OCI-M2 (cell line): ENCODE results near the gene EPHA4.

ENCODE experiments used
- DNase-seq: peaks from one replicate; lab custom pipeline; 2025; ENCODE audit not compliant: unreplicated experiment; lab: John Stamatoyannopoulos, UW

The EPHA4 gene

GRCh38 chr2:221478485-221478863 lies 93.6 kb downstream of the EPHA4 start:
- no peak for DNase-seq

- no peak for DNase-seq
Observed at GRCh38 chr2:221477714-221478484, 94.2 kb downstream of the EPHA4 start.

GRCh38 chr2:221476195-221476594 lies 95.9 kb downstream of the EPHA4 start:
- DNase-seq, result no peak

DNA sequence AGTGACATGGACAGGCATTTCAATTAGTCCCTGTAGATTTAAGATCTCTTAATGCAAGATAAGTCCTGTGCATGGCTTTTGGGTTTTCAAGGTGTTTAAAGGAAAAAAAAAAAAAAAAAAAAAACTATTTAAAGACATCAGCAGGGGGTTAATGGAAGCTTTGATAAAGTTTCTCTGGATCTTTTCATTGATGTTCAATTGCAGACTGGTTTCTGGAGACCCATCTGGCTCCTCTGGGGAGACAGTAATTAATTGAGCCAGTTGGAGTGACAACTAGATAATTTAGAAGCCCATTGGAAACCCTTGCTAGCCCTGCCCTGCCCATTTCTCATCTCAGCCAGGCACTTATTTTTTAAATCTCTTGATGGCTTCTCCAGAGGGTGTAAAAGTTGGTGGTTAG lies 98.7 kb downstream of the EPHA4 start:
- no peak for DNase-seq

GRCh38 chr2:221468317-221468716 lies 103.8 kb downstream of the EPHA4 start:
- DNase-seq, result no peak

DNA sequence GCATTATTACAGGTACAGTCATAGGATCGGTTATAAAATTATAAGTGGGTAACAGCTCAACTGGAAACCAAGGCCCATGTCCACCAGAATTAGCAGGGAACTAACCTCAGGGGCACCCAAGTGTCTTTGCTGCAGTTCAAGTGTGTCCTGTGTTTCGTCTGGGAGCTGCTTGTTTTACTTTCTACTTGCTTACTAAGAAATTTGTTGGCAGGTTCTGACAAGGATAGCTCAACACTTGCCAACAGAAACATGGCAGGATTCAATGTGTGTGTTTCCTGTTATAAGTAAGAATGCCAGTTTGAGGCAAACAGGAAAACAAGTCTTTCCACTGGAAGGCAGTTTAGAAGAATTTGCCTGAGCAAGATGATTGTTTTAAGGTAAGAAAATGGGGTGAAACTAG lies 104.5 kb downstream of the EPHA4 start:
- DNase-seq, result no peak

- no peak for DNase-seq
Observed at GRCh38 chr2:221466744-221467143, 105.4 kb downstream of the EPHA4 start.

GRCh38 chr2:221465776-221466175 lies 106.3 kb downstream of the EPHA4 start:
- DNase-seq, result no peak

- DNase-seq, result no peak
Observed at GRCh38 chr2:221464971-221465370, 107.1 kb downstream of the EPHA4 start.

- DNase-seq, result no peak
Observed at GRCh38 chr2:221463241-221463896, 108.7 kb downstream of the EPHA4 start.

- DNase-seq, result no peak
Observed at GRCh38 chr2:221461901-221462300, 110.2 kb downstream of the EPHA4 start.

DNA sequence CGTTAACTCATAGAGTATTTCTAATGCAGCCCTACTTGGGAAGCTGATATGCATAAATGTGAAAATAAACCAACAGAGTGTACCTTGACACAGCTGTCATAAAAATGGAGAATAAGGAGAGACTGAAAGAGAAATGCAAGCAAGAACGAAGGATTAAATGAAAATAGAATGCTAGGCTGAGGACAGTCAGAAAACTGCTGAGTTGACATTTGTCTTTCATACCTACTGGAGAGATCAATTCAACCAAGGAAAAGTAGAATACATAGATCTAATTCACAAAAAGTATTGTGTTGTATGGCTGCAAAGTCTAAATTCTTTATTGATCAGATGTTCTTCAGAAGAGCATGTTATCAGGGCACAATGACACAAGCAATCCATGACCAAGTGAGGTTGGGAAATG lies 112.0 kb downstream of the EPHA4 start:
- no peak for DNase-seq

DNA sequence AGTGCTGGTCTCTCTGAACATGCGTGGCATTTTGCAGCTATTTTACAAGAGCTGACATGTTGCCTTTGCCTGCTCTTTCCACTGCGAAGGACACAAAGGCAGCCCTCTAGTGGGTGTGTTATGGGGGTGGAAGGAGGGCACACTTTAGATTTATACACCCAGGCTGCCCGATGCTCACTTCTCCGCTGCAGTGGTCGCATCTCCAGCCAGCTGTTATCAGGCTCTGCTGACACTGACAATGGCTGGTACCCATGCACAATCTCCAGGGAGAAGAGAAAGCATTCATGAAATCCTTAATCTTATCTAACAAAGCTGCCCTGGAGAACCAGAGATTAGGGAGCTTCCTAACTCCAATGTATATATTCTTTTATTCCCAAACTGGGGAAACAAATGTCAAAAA lies 113.5 kb downstream of the EPHA4 start:
- DNase-seq, result no peak

GRCh38 chr2:221455214-221455613 lies 116.9 kb downstream of the EPHA4 start:
- DNase-seq, result no peak

DNA sequence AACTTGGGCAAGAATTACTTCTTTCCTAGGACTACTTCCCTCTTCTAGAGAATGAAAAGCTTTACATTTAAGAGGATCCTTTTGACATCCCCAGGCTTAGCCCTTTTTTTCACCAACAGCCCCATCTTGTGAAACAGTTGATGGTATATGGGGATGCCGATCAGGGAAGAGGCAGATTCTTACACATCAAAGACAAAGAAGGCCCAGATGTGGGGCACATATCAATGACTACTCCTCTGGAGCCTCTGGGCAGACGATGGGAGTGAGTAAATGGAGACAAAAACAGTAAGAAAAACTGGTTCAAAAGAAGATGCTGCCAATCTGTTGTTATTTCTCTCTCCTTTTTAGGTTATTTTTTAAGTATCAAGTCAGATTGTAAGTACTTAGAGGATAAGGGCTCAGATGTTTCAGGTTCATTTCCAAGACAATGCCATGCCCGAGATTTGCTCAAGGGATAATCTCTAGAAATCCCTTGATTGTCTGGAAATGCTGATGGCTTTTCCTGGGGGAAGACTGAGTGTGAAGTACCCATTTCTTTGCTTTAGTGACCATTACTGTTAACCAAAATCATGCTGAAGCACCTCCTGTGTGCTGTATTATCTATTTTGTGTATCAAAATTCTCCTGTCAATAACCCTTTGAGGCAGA lies 117.5 kb downstream of the EPHA4 start:
- DNase-seq, result no peak

DNA sequence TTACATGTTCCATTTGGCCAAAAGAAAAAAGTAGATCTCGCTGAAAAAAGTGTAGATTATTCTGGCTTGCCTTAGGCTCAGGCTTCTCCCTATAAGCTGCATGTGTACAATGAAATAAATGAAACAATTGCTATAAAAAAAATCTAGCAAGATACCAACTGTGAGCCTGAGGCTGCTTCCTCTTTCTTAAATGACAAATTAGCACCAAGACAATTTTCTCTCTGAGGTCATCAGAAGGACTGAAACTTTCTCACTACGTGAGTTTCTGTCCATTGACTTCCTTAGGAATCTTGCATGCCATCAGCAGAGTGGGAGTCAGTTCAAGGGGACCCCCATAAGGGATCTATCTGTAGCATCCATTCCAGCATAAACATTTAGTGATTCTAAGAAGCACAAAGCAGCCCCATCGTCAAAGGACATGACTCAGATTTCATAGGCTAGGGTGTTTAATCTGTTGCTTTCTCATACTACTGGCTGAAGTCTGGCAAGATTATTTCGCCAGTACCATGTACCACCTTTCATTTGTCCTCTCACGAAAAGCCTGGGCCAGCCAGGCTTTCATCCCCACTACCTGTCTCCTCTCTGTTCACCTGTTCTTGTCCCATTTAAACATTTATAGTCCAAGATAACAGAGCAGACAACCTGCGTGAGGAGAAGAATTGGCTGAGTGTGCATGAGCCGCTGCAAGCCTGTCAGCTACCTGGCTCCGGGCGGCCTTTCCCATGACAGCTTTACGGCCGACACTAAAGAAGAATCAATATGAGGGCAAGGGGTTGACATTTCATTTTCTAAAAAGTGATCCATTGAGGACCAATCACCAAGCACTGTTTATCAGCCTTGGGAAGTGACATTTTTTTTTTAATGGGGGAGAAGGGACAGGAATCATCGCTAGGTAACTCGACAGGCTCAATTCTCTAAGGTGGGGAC lies 120.0 kb downstream of the EPHA4 start:
- DNase-seq, result no peak

DNA sequence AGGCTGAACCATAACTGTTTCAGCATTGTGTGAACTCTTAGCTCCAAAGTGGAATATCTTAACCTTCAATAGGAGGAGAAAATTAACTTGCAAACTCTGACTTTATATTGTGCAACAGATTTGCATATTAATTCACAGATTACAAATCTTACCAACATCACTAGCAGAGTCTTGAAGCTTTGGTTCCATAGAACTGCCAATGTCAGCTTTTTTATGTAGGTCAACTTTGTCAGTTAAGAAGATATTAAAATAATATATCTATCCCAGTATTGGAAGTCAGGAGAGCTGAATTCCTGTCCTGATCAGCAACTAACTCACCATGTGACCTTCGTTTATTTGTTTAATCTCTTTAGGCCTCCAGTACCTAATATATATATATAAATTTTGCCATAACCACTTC lies 121.8 kb downstream of the EPHA4 start:
- no peak for DNase-seq

- no peak for DNase-seq
Observed at GRCh38 chr2:221449406-221449805, 122.7 kb downstream of the EPHA4 start.

DNA sequence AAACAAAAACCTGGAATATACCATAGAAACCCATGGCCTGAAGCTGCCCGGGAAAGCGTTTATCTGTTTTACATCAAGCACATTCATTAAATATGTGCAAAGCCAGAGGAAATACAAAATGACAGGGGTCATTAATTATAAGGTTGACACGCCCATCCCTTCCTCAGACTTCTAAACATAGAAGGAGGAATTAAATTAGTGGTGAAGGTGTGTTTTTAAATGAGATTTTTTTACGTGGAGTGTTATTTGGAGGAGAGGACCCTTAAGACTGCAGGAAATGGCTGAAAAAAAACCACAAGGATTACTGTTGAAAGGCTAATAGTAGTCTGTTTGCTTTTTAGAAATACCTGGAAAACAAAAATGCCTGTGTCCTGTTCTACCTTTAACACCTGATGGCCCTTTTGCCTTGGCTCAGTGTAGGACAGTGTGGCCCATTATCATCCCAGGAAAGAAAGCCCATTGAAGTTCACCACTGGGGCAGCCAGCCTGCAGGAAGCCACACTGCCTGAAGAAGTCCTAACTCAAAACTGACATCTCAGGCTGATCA lies 123.2 kb downstream of the EPHA4 start:
- DNase-seq, result no peak

DNA sequence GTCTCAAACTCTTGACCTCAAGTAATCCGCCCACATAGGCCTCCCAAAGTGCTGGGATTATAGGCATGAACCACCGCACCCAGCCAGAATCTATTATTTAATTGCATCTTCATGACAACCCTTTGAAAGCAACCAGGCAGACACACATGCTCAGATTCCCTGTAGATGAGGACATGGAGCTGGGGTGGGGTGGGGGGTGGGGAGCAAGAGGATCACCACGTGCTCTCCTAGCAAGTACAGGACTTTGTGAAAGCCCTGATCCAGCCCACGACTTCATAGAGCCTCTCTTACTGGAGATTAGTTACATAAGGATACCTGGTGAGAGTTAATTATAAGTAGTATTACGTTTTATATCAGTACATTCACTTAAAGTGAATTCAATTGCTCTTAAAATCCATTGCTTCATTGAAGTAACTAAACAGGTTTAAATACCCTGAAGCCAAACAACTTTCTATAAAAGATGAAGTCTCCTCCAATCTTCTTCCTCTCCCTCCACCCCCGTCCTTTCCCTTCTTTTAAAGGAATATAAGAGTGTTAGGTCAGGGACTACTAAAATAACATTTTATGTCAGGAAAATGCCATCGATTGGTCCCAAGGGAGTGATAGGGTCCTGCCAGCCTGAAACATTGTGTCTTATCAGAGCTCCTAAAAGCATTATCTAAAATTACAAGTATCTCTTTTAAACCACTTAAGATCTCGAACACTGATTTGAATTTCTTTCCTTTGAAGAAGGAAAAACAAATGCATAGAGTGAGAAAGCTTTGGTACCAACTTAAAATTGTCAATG lies 123.9 kb downstream of the EPHA4 start:
- DNase-seq, result no peak
